DMS53 (cell line): ENCODE results near the gene UBE2H.
"Not testable (repeated sequence)": the region's sequence is repeated elsewhere in the genome, so short reads cannot be mapped to it uniquely, and the experiment has no call there.

Experiments used
- DNase-seq: peaks from one replicate; lab custom pipeline; 2025; lab: John Stamatoyannopoulos, UW

The UBE2H gene

DNA sequence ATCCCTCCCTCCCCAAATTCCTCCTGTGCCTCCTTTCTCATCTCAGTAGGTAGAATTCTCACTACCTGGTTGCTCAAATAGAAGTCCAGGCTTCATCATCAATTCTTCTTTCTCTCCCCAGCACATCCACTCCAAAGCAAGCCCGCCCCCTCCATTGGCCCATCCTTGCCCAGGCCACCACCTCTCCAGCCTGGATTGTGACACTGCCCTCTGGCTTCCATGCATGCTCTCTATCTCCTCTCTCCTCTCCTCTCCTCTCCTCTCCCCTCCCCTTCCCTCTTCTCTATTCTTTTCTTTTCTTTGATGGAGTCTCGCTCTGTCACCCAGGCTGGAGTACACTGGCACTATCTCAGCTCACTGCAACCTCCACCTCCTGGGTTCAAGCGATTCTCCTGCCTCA, 144.9 kb downstream of the UBE2H start:
- peak; percentile 38 for DNase-seq

DNA sequence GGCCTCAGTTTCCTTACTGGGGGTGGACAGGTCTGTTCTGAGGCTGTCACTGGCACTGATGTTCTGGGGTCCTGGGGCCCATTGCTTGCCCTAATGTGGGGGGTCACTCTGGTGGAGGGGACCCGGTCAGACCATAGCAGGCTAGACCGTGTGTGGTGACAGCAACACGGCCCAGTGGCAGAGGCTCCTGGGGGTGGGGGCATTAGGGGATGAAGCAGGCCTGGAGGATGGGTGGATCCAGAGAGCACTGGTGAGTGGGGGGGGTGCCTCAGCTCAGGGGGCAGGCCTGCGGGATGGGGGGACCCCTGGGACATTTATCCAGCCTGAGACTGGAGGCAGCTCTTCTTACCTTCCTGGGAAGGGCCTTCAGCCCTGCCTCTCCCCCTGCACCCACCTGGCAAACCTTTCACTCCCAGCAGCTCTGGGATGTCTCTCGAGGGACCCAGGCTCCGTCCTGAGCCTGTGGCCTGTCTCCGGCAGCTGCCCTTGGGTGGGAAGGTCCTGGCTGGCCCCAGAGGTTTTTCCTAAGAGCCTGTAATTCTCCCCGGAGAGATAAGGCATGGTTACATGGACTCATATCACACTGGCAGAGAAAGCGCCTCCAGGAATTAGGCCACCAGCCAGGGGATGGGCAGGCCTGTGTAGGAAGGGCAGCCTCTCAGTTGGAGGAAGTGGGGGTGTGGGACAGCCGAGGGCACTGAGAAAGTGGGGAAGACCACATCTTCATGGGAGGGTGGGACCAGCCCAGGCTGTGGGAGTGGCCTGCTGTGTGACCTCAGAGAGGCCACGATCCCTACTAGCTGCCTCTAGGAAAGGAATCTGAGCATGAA, 147.7 kb downstream of the UBE2H start:
- no peak for DNase-seq

DNA sequence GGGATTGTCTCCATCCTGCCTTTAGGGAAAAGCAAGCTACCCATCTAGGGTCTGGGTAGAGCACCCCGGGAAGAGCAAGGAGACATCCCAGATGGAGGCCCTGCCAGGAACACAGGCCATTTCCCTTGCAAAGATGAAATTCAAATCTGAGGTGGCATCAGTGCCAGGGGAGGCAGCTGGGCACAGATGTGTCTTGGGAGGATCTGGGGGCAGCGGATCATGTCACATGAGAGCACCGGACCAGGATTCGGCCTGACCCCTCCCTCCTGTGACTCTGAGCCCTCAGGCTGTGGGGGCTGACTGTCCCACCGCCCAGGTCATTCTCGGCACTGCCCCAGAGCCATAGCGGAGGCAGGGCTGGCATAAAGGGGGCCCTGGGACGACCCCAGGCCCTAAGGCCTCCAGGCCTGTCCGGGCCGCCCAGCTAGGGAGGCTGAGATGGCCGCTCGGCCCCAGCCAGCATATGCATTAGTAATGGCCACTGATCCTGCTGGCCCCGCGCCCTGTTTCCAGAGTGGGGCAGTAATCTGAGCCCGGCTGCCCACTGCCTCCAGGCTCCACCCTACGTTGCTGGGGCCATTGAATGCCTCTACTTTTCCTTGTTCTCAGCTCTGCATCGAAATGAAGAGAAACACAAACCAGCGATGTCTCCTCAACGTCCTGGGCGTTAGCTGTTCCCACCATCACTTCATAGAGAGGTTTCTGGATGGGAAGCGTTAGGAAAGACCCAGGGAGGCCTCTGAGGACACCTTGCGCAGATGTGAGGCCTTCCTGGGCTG, 148.5 kb downstream of the UBE2H start:
- no peak for DNase-seq

DNA sequence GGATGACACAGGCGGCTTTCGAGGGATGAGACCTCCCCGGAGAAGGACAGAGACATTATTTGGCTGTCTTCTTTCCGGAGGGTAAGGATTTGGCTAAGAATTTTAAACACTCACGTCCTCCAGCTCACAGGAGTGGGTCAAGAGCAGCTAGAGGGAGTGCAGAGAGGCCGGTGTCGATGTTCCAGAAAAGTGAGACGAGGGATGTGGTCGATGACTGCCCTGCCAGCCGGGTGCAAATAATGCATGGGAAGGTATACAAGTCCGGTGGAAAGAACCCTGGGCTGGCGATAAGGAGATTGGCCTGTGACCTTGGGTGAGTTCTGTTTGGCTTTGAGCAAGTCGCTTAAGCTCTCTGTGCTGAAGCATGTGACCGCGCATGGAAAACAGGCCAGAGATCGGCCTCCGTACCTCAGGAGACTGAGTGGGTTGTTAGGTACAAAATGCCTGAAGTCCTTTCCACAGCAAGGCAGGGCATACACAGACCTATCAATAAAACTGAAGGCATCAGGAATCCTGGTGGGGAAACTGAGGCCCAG, 149.1 kb downstream of the UBE2H start:
- DNase-seq, result no peak

DNA sequence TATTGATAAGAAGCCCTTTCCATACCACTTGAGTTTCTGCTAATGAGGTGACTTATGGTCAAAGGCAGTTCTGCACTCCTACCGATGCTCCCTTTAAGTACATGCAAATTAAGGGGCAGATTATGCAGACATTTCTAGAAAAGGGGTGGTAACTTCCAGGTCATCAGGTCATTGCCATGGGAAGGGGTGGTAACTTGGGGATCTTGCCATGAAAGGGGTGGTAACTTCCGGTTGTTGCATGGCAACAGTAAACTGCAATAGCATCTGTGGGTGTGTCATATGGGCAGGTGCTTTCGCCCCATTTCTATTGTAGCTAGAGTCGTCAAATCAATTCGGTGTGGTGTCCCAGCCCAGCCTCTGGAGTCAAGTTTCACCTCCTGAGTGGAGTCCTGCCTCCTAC, 150.9 kb downstream of the UBE2H start:
- peak; percentile 48 for DNase-seq

DNA sequence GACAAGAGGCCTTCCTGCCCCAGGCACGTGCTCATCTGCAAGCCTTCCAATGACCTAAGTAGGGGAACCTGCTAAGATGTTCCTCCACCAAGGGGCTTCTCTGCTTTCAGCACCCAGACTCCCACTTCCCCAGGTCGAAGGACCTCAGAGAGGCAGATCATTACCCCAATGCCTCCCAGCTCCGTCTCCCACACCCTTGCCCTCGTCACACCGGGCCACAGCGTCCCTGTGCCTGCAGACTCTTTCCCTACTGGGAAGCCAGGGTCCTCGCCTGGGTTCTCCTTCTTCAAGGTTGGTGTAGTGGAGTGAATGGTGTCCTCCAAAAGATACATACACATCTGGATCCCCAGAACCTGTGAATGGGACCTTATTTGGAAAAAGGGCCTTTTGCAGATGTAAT, 151.9 kb downstream of the UBE2H start:
- DNase-seq, result no peak

DNA sequence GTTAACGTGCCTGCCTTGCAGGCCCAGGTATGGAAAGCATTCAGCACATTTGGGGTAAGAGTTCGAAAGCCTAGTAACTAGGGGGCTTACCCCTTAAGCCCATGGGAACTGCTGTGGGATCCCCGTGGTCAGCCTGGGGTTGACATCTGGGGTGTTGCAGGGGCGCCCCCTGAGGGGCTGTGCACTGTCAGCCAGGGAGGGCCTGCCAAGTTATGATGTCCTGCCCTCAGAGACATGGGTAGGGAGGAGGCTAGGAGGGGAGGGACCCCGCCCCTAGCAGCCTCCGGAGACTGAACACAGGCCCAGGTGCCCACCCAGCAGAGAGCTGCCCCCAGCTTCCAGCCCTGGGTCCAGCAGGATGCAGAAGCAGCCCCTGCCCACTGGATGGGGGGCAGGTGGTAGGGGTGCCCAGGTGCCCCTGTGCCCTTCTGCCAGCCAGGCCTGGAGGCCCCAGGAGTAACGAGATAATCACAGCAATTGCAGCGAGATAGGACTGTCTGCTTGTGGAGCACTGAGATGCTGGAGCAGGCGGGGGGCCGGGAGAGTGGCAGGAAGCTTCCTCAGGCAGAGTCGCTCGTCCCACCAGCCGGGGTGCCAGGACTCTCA, 153.3 kb downstream of the UBE2H start:
- no peak for DNase-seq

DNA sequence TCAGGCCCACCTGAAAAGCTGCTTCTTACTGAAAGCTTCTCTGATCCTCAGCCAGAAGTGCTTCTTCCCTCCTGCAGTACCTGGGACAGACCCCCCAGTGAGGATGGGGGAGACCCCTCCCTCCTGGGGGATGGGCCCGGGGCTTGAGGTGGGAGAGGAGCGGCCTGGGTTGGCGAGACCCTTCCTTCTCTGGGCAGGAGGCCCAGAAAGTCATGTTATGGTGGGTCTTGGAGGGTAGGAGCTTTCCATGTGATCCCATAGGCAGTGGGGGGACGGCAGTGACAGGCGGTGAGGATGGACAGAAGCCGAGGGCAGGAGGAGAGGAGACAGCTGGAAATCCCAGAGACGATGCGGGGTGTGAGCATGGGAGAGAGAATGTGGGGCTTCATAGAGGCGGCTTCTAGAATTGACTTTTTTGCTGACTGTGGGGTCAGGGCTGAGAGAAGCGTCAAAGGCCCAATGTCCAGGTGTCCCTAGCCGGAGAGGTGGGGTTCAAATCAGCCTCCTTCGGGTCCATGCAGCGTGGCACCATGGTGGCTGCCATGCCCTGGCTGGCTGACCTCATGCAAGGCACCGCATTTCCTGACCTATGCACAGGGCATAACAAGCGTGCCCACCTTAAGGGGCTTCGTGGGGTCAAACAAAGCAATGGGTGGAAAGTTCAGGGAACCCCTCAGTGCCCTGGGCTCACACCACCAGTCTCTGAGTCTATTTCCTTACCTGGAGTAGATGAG, 154.0 kb downstream of the UBE2H start:
- no peak for DNase-seq

DNA sequence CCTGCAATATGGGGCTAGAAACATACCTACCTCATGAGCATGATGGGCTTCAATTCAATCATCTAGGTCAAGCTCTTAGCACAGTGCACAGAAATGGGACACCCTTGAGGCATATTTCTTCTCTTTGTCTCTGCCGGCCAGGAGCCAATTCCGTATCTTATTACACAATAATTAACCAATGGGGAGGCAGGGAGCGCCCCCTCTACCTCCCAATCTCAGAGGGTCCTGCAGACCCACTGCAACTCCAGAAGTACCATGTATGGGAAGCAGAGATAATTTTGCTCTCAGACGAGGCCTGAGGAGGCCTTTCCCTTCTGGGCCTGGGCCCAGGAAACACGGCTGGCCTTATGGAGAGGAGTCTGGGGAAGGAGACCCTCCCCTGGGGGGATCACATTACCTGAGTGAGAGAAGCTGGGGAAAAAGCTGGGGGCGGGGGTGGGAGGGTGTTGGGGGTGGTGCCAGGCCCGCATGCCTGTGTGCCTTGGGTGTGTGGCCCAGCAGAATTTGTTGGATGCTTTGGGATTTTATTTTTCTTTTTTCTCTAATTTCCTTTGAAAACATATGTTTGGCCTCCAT, 155.5 kb downstream of the UBE2H start:
- DNase-seq, result no peak

DNA sequence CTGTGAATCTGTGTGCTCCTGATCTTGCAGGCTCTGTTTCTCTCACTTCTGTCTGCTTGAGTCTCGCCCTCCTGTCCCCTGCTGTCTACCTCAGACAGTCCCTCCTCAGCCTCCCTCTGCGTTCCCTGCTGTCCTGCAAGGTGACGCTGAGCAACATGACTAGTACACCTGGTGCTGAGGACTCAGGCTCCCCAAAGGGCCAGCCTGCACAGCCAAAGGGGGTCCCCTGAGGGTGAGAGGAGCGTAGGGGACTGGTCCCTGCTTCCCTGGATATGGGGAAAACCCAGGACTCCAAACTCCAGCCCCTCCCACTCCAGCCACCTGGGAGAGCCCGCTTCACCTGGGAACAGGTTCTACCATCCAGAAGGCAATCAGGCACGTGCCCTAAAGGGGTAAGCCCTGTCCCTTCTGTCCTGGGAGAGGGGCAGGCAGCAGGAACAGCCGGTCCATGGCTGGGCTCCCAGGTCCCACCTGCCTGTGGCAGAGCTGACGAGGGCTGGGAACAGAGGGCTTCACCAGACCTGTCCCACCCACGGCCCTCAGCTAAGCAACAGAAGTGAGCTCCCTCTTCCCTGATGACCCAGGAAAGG, 156.5 kb downstream of the UBE2H start:
- DNase-seq, result no peak

DNA sequence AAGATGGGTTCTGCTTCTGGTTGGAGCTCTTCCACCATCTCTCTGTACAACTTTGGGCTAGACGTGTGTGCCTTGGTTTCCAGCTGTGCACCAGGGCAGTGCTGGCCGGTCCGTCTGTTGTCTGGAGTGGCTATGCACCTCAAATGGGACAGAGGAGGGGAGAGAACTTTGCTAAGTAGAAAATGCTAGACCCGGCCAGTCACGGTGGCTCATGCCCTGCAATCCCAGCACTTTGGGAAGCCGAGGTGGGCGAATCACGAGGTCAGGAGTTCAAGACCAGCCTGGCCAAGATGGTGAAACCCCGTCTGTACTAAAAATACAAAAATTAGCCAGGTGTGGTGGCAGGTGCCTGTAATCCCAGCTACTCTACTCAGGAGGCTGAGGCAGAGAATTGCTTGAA, 158.3 kb downstream of the UBE2H start:
- not testable (repeated sequence) for DNase-seq

DNA sequence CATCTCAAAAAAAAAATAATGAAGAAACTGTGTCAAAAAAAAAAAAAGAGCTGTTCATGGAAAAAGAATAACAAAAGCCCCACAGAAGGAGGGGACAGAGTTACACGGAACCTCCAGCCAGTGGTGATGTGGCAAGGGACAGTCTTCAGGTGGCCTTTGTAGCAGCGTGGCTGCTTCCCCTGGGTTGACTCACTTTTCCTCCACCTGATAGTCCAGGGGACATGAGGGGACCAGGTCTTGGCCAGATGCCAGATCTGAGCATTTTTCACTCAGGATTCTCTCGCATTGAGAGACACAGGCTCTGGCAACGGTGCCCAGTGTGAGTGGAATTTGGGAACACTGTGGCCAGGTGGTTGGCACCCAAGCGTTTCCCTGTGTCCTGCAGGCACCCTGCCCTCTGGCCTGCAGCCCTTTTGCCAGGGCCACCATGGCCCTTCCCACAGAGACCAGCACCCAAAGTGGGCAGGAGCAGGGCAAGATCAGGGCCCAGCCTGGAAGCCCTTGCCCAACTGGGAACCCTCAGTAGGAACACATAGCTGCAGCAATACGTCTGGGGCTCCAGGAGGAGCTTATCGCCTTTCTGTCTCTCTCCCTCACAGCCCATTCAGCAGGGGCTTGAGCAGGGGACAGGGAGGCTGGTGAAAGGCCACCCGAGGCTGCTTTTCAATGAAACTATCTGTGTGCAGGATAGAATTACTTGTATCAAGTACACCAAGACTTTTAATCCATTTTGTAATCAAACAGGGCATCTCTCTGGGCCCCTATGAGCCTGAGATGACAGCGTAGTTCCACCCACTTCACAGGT, 159.1 kb downstream of the UBE2H start:
- no peak for DNase-seq

DNA sequence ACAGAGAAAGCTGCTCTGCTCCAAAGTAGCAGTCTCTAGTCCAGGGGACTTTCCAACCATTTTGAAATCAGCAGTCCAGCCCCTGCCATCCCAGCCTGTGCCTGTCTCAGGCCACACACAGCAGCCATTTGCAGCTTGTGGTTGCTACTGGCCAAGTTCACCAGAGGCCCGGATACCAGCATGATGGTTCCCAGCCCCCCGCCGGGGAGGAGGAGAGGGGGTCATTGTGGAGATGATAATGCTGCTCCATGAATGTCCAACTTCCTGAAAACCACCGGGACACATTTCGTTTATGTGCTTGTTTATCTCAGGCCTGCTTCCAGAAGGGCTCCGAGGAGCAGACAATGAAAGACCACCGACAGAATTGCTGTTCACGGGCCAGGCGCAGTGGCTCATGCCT, 160.0 kb downstream of the UBE2H start:
- no peak for DNase-seq

DNA sequence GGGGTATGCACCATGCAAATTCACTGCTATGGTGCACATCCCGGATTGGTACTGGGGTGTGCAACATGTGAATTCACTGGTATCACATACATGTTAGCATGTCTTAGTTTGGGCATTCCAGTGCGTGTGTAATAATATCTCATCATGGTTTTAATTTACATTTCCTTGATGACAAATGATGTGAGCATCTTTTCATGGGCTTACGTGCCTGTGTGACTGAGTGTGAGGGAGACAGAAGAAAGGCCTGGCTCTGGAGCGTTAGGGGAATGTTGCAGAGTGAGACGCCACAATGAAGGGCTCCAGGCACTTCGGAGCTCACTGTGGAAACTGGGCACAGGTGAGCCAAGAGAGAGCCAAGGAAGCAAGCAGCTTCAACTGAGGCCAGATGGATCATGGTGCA, 162.6 kb downstream of the UBE2H start:
- DNase-seq, result no peak

DNA sequence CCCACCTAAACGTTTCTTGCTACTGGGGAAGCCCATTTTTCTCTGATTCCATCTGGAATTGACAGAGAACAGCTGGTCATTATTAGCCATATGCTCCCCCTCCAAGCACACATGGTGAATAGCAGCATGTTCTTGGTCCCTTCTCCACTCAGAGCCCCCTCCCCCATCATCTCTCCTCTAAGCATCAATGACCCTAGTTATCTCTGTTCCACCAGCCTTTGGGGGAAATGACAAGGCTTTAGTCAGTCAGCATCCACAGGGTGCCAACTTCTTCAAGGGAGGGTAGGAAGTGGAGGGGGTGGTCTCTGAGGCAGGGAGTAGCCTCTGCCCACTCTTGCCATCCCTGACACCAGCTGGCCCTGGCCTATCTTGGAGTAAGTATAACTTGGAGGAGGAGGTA, 163.1 kb downstream of the UBE2H start:
- no peak for DNase-seq

DNA sequence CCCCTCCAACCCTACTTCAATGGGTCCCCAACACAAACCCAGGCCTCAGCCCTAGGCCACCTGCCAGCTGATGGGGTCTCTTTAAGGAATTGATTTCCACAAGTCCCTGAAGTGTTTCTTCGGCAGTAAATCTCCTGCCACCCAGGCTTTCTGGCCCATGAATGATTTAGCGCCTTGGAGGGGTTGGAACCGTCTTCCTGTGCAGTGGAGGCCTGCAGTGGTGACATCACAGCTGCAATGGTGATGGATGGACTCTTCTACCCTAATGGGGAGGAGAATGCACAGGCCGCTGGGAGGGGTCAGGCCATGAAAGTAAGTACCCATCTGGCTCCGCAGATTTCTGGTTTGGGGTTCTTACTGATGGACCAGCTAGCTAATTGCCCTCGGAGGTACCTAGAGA, 163.8 kb downstream of the UBE2H start:
- no peak for DNase-seq

DNA sequence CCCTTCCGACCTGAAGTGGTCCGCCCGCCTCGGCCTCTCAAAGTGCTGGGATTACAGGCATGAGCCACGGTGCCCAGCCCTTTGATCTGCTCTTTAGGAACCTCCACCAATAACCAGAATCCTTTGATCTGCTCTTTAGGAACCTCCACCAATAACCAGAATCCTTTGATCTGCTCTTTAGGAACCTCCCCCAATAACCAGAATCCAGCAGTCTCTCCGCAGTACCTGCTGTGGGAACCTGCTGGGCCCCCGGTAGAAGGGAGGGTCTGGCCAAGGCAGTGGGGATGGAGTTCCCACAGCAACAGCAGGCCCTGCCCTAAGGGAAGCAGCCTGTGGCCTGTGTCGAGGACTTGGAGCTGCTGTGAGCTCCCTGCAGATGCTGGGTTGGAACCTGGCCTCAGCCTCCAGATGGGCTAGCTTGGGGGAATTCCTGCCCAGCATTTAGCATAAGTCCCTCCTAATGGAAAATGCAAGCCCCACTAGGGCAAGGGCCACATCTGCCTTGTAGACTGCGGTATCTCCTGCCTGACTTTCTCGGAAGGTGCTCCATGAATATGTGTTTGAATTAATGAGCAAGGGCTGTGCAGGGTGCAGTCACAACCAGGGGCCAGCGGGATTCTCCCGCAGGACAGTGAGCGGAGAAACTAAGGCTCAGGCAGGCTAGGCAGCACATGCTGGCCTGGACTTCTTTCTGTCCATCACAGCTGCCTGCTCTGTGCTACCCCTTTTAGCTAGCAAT, 165.8 kb downstream of the UBE2H start:
- DNase-seq, result peak; percentile 19

DNA sequence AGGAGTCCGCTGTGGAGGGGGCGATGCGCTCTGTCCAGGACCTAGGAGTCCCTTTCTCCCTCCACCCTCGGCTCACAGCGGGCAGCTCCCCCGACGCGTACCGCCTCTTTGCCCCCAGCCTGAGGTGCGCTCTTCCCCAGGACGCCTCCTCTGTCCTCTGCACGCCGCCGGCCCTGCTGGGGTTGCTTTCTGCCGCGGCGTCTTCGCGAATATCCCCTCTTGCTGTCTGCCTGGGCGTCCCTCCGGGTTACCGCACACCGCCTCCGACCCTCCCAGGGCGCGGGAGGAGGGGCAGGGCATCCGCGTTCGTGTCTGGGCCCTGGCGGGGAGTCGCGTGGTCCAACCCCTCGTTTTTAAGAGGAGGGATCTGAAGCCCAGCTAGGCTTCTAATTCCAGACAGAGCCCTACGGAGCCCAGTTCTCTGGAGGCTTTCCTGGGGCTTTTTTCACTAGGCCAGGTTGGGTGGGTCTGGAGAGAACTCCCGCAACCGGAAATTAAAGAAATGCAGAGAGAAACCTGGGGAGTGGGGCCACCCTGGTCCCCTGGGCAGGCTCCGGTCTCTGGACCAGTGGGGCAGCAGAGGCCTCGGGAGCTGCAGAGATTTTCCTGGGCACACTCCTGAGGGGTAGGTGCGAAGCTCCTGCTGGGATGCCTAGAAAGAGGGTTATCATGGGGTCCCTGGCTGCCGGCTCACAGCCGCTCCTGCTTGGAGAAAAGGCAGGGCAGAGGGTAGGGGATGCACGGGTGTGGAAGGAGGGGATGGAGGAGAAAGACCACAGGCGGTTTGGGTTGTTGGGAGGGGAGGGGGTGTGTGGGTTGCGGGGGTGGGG, 166.9 kb downstream of the UBE2H start:
- no peak for DNase-seq
